SK-N-SH treated with all-trans-retinoic acid at 6 μM for 48 hours (cell line): ENCODE data around the gene PDK3.

Experiments used
- ATAC-seq: fragments of 200-7000 bp; cut with Tn5 transposase; 3 replicates; pipeline ENCODE4 v1.9.1; 2020; ENCODE audit warnings: mild to moderate bottlenecking, moderate library complexity
- ARNTL ChIP-seq: fragments of 450-650 bp; formaldehyde crosslinking; IDR thresholded peaks from 2 replicates; pipeline ENCODE4 v1.5.0; 2020; ENCODE audit warnings: low read depth, mild to moderate bottlenecking, moderate library complexity, borderline replicate concordance
- CREB5 ChIP-seq: fragments of 250-450 bp; sonication (Bioruptor Pico); IDR thresholded peaks from 2 replicates; pipeline ENCODE4 v1.5.1; 2020; ENCODE audit warnings: low read depth, mild to moderate bottlenecking, moderate library complexity
- CSDC2 ChIP-seq: fragments of 250-450 bp; sonication (Bioruptor Pico); IDR thresholded peaks from 2 replicates; pipeline ENCODE4 v1.5.0; 2020; ENCODE audit warnings: mild to moderate bottlenecking, moderate library complexity
- ESRRG ChIP-seq: fragments of 250-450 bp; sonication (Bioruptor Pico); IDR thresholded peaks from 2 replicates; pipeline ENCODE4 v1.6.1; 2021; ENCODE audit warnings: mild to moderate bottlenecking
- GLIS3 ChIP-seq: fragments of 250-450 bp; sonication (Bioruptor Pico); IDR thresholded peaks from 2 replicates; pipeline ENCODE4 v1.5.0; 2020; ENCODE audit warnings: mild to moderate bottlenecking, moderate library complexity
- ISL1 ChIP-seq: fragments of 250-450 bp; sonication (Bioruptor Pico); IDR thresholded peaks from 2 replicates; pipeline ENCODE4 v2.1.2; 2022; ENCODE audit warnings: mild to moderate bottlenecking, moderate library complexity
- OSR1 ChIP-seq: fragments of 250-450 bp; sonication (Bioruptor Pico); IDR thresholded peaks from 2 replicates; pipeline ENCODE4 v1.8.0; 2022; ENCODE audit warnings: moderate library complexity, mild to moderate bottlenecking, inconsistent platforms
- PPARA ChIP-seq: fragments of 250-450 bp; sonication (Bioruptor Pico); IDR thresholded peaks from 2 replicates; pipeline ENCODE4 v1.5.0; 2020; ENCODE audit warnings: mild to moderate bottlenecking, borderline replicate concordance
- RARB ChIP-seq: fragments of 250-450 bp; sonication (Bioruptor Pico); IDR thresholded peaks from 2 replicates; pipeline ENCODE4 v1.8.0; 2021; ENCODE audit warnings: mild to moderate bottlenecking, moderate library complexity
- SNAI2 ChIP-seq: fragments of 250-450 bp; sonication (Bioruptor Pico); IDR thresholded peaks from 2 replicates; pipeline ENCODE4 v1.5.0; 2020; ENCODE audit warnings: mild to moderate bottlenecking, moderate library complexity
- TCF4 ChIP-seq: fragments of 250-450 bp; sonication (Bioruptor Pico); IDR thresholded peaks from 2 replicates; pipeline ENCODE4 v1.8.0; 2021; ENCODE audit warnings: mild to moderate bottlenecking, moderate library complexity, borderline replicate concordance
- TOX ChIP-seq: fragments of 250-450 bp; sonication (Bioruptor Pico); IDR thresholded peaks from 2 replicates; pipeline ENCODE4 v1.8.0; 2021; ENCODE audit warnings: mild to moderate bottlenecking, moderate library complexity, borderline replicate concordance
- ZC3H10 ChIP-seq: fragments of 250-450 bp; sonication (Bioruptor Pico); IDR thresholded peaks from 2 replicates; pipeline ENCODE4 v1.5.1; 2021; ENCODE audit warnings: mild to moderate bottlenecking, moderate library complexity
- ZFP3 ChIP-seq: fragments of 250-450 bp; sonication (Bioruptor Pico); IDR thresholded peaks from 2 replicates; pipeline ENCODE4 v1.5.0; 2020; ENCODE audit warnings: mild to moderate bottlenecking, moderate library complexity
- ZFP30 ChIP-seq: fragments of 450-650 bp; formaldehyde crosslinking; IDR thresholded peaks from 2 replicates; pipeline ENCODE4 v1.5.0; 2022; ENCODE audit warnings: mild to moderate bottlenecking, moderate library complexity
- ZNF565 ChIP-seq: fragments of 450-650 bp; formaldehyde crosslinking; conservative IDR thresholded peaks from 2 replicates; pipeline ENCODE4 v1.5.0; 2020; ENCODE audit warnings: low read depth, mild to moderate bottlenecking, moderate library complexity
- ZNF70 ChIP-seq: fragments of 450-650 bp; formaldehyde crosslinking; IDR thresholded peaks from 2 replicates; pipeline ENCODE4 v1.5.0; 2020; ENCODE audit warnings: mild to moderate bottlenecking, moderate library complexity
- ZNF8 ChIP-seq: fragments of 450-650 bp; formaldehyde crosslinking; IDR thresholded peaks from 2 replicates; pipeline ENCODE4 v1.5.0; 2020; ENCODE audit warnings: mild to moderate bottlenecking, moderate library complexity
- TF ChIP-seq, protein P1 (sequence below): fragments of 250-450 bp; sonication (Bioruptor Pico); IDR thresholded peaks from 2 replicates; pipeline ENCODE4 v1.5.0; 2020; ENCODE audit warnings: mild to moderate bottlenecking, moderate library complexity
- TF ChIP-seq, protein P2 (sequence below): fragments of 250-450 bp; sonication (Bioruptor Pico); IDR thresholded peaks from 2 replicates; pipeline ENCODE4 v1.8.0; 2020; ENCODE audit warnings: mild to moderate bottlenecking, moderate library complexity, borderline replicate concordance
- TF ChIP-seq, protein P3 (sequence below): fragments of 250-450 bp; sonication (Bioruptor Pico); IDR thresholded peaks from 2 replicates; pipeline ENCODE4 v1.8.0; 2021; ENCODE audit warnings: low read depth, mild to moderate bottlenecking, moderate library complexity, borderline replicate concordance

PDK3 gene

DNA sequence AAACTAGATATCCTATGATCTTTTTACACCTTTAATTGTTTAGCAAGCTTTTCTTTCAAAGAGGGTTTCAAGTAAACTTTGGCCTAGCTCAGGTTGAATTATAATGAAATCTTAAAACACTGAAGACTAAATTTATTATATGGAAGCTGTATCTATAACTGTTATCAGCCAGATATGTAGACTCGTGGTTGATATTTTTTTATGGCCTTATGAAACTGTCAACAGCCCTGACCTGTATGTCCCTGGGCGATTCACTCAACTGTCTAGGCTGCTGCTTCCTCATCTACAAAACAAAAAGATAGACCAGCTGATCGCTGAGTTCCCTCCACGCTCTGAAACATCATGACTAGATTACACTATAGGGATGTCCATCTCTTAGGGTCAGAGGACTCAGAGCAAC lies 21.2 kb upstream of the PDK3 start:
- TF ChIP-seq, protein P1, sequence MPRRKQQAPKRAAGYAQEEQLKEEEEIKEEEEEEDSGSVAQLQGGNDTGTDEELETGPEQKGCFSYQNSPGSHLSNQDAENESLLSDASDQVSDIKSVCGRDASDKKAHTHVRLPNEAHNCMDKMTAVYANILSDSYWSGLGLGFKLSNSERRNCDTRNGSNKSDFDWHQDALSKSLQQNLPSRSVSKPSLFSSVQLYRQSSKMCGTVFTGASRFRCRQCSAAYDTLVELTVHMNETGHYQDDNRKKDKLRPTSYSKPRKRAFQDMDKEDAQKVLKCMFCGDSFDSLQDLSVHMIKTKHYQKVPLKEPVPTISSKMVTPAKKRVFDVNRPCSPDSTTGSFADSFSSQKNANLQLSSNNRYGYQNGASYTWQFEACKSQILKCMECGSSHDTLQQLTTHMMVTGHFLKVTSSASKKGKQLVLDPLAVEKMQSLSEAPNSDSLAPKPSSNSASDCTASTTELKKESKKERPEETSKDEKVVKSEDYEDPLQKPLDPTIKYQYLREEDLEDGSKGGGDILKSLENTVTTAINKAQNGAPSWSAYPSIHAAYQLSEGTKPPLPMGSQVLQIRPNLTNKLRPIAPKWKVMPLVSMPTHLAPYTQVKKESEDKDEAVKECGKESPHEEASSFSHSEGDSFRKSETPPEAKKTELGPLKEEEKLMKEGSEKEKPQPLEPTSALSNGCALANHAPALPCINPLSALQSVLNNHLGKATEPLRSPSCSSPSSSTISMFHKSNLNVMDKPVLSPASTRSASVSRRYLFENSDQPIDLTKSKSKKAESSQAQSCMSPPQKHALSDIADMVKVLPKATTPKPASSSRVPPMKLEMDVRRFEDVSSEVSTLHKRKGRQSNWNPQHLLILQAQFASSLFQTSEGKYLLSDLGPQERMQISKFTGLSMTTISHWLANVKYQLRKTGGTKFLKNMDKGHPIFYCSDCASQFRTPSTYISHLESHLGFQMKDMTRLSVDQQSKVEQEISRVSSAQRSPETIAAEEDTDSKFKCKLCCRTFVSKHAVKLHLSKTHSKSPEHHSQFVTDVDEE (CRISPR knock-in tag): no peak
- no peak for TF ChIP-seq ZNF70
- no peak for TF ChIP-seq TOX (CRISPR knock-in tag)
- no peak for TF ChIP-seq ESRRG (CRISPR knock-in tag)
- TF ChIP-seq ZFP3 (CRISPR knock-in tag): no peak
- TF ChIP-seq OSR1: no peak
- TF ChIP-seq ARNTL (CRISPR knock-in tag): no peak
- no peak for TF ChIP-seq ZNF8 (CRISPR knock-in tag)
- TF ChIP-seq ISL1 (CRISPR knock-in tag): no peak
- TF ChIP-seq PPARA (CRISPR knock-in tag): no peak
- TF ChIP-seq CREB5 (CRISPR knock-in tag): no peak
- TF ChIP-seq ZFP30: no peak
- TF ChIP-seq RARB (CRISPR knock-in tag): no peak
- TF ChIP-seq ZC3H10 (CRISPR knock-in tag): no peak
- ATAC-seq: no peak

DNA sequence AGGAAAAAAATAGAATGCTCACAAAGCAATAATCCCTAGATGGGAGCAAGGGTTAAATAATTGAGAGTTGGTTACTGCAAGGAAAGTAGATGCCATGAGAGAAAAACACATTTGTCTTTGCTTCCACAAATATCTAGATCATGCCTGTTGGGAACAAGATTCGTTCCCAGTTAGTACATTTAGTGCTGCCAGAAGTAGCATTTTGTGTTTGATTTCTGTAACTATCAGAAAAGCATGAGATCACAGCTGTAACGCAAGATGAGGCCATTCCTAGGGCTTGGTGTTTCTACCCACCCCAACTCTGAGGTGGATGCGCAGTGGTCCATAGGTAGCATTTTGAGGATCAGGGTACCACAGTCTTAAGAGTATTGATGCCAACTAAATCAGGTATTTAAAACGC lies 20.4 kb upstream of the PDK3 start:
- ATAC-seq: no peak
- TF ChIP-seq ZFP30: no peak
- TF ChIP-seq, protein P2, sequence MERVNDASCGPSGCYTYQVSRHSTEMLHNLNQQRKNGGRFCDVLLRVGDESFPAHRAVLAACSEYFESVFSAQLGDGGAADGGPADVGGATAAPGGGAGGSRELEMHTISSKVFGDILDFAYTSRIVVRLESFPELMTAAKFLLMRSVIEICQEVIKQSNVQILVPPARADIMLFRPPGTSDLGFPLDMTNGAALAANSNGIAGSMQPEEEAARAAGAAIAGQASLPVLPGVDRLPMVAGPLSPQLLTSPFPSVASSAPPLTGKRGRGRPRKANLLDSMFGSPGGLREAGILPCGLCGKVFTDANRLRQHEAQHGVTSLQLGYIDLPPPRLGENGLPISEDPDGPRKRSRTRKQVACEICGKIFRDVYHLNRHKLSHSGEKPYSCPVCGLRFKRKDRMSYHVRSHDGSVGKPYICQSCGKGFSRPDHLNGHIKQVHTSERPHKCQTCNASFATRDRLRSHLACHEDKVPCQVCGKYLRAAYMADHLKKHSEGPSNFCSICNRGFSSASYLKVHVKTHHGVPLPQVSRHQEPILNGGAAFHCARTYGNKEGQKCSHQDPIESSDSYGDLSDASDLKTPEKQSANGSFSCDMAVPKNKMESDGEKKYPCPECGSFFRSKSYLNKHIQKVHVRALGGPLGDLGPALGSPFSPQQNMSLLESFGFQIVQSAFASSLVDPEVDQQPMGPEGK (CRISPR knock-in tag): no peak
- TF ChIP-seq GLIS3: no peak
- TF ChIP-seq ZC3H10 (CRISPR knock-in tag): no peak
- no peak for TF ChIP-seq RARB (CRISPR knock-in tag)
- TF ChIP-seq, all 23 proteins: peak for 0

DNA sequence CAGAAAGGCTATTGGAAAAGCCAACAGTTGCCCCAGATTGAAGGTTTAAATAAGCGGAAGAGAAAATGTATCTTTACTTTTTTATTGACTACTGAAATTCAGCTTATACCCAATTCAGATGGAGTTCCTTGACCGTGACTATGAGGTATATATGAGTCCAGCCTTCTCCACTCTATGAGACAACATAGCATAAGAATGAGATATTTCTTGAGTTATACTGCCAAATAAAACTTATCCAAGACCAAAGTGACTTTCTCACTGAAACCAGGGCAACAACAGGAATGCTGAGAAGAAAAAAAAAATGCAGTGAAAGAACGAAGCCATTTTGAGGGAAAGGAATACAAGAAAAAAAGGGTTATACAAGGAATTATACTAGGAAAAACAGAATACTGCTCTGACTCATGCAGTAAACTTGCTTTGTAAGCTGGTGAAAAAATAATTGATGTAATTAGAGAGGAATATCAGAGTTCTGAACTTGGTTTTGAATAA lies 16.3 kb upstream of the PDK3 start:
- ATAC-seq: no peak
- TF ChIP-seq ZNF565 (CRISPR knock-in tag) (no peak), ISL1 (CRISPR knock-in tag) (no peak), TCF4 (no peak), SNAI2 (CRISPR knock-in tag) (no peak), ZNF8 (CRISPR knock-in tag) (no peak), ZFP30 (no peak), OSR1 (no peak), ZFP3 (CRISPR knock-in tag) (no peak), TOX (CRISPR knock-in tag) (no peak), CSDC2 (CRISPR knock-in tag) (no peak)
- TF ChIP-seq, protein P2 (CRISPR knock-in tag): no peak
- TF ChIP-seq, protein P3, sequence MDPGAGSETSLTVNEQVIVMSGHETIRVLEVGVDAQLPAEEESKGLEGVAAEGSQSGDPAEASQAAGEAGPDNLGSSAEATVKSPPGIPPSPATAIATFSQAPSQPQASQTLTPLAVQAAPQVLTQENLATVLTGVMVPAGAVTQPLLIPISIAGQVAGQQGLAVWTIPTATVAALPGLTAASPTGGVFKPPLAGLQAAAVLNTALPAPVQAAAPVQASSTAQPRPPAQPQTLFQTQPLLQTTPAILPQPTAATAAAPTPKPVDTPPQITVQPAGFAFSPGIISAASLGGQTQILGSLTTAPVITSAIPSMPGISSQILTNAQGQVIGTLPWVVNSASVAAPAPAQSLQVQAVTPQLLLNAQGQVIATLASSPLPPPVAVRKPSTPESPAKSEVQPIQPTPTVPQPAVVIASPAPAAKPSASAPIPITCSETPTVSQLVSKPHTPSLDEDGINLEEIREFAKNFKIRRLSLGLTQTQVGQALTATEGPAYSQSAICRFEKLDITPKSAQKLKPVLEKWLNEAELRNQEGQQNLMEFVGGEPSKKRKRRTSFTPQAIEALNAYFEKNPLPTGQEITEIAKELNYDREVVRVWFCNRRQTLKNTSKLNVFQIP: no peak
